GM20000 (cell line): ENCODE data around the gene EPB41L4B.

Experiments used
- DNase-seq: peaks from one replicate; pipeline ENCODE4 v3.0.0; 2012; ENCODE audit warnings: low spot score
- TF ChIP-seq, protein P1 (sequence below): IDR thresholded peaks from 2 replicates; pipeline ENCODE4 v1.5.1; 2012; ENCODE audit warnings: mild to moderate bottlenecking, control low read depth; ENCODE audit errors: extremely low read depth, missing control alignments

The EPB41L4B gene

DNA sequence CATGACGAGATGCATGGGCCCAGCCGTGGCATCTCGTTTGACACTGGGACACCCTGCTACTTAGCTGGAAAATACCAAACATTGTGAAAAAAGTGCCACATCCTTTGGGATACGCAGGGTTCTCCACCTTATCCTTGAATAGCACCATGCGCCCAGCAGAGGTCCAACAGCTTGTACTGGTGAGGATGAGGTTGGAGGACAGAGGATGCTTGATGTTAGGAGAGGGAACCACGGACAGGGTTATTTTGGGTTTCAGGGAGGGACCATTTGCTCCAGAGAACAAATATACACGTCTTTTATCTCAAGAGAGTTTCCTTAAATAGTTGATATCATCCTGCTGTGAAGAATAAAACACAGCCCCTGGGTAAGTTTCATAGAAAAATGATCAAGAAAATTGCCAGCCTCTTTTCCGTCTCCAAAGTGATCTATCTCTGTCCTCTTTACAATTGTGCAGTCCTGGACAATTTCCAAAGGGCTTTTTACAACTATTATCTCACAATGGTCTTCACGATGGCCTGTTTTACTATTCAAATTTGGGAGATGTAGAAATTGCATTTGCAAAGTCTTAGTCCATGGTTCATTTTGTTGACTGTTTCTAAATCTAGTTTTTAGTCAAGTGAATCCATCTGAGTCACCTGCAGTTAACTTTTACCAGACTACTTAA is 133.9 kb downstream of the EPB41L4B start:
- no peak for DNase-seq
- TF ChIP-seq, protein P1, sequence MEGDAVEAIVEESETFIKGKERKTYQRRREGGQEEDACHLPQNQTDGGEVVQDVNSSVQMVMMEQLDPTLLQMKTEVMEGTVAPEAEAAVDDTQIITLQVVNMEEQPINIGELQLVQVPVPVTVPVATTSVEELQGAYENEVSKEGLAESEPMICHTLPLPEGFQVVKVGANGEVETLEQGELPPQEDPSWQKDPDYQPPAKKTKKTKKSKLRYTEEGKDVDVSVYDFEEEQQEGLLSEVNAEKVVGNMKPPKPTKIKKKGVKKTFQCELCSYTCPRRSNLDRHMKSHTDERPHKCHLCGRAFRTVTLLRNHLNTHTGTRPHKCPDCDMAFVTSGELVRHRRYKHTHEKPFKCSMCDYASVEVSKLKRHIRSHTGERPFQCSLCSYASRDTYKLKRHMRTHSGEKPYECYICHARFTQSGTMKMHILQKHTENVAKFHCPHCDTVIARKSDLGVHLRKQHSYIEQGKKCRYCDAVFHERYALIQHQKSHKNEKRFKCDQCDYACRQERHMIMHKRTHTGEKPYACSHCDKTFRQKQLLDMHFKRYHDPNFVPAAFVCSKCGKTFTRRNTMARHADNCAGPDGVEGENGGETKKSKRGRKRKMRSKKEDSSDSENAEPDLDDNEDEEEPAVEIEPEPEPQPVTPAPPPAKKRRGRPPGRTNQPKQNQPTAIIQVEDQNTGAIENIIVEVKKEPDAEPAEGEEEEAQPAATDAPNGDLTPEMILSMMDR: no peak

DNA sequence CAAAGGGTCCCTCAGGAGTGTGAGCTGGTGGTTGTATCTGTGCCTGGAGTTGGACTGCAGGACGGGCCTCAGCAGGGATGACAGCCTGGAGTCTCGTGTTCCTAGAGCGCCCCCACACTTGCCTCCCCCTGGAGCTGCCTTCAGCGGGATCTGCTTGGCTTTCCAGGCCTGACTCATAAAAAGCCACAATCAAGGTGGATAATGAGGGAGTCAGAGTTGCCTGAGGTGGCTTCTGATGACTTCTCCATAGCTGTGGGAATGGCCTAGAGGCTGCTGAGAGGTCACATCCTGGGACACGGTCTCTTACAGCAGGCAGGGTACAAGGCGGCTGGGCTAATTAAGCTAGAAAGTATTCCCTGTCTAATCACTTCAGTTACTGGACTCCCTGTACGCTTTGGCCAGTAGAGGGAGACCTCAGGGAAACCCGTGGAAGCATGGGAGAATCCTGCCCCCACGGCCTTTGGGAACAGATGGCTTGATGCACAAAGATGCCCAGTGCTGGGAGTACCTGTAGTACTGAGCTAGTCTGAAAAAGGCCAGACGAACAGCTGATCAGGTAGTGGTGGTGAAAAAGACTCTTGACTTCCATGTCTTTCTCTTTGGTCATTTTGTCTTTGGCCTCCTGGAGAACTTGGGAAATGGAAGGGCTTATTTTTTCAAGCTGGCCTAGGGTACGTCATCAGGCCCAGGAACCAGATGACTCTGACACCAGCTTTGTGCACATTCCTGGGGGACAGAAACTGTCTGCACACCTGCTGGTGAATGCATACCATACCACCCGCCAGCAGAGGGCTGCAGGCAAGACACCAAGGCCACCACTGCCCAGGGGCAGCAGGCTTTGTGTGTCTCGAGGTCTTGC is 137.7 kb downstream of the EPB41L4B start:
- TF ChIP-seq, protein P1: peak; percentile 60
- DNase-seq: peak; percentile 61

DNA sequence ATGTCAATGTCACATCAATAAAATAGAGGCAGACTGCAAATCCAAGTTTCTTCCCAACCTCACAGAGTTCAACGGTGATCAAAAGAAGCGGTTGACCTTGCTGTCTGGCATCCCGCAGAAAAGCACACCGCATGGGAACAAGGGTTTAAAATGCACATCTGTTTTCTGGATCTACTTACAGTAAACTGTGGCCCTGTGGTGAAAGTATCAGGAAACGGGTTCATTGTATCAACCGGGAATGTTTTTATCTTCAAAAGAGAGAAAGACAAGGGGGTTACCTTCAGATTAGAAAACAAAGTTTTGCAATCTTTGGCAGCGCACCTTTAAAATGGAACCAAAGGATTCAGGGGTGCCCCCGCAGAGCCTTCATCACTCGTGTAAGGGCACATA is 138.3 kb downstream of the EPB41L4B start:
- TF ChIP-seq, protein P1: no peak
- no peak for DNase-seq

DNA sequence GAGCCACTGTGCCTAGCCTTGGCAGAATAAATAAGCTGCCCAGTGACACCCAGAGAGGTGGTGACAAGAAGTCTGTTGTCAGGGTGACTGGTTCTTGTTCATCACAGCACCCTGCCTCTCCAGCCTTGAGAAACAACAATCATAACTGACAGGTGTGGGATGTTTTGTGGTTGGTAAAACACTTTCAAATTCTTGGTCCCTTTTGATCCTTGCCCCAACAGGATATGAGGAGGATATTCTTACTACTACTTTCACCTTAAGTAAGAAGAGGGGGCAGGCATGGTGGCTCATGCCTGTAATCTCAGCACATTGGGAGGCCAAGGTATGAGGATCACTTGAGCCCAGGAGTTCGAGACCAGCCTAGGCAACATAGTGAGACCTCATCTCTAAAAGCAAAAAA is 139.6 kb downstream of the EPB41L4B start:
- DNase-seq: peak; percentile 51

DNA sequence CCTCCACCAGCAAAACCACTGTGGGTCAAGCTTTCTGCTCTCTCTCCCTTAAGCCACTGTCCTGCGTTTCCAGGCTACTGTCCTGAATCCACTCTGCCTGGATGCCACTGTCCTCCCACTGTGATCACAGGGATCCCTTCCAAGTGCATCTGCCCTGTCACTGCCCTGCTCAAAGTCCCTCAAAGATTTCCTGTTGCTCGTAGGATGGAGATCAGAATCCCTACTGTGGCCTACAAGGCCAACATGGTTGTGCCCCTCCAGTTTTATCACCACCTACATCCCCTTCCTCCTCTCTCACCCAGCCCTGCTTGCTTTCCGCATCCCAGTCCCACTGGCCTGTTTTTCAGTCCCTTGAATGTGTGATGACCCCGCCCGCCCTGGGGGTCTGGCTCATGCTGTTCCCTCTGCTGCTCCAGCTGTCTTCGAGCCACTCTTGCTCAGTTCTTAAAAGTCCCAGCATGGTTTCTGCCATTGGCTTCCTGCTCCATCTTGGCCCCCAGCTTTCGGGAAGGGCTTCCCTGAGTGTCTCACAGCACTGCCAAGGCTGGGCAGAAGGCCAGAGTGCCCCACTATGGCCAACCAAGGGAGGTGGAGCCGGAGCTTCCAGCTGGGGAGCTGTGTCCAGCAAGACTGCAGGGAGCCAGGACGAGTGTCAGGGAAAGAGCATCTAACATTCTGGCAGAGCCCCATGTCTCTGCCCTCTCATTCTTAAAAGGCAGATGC is 140.9 kb downstream of the EPB41L4B start:
- no peak for DNase-seq
- TF ChIP-seq, protein P1: no peak

More for the DNA sequence above, 139.6 kb downstream of the EPB41L4B start:
- TF ChIP-seq, protein P1: no peak

DNA sequence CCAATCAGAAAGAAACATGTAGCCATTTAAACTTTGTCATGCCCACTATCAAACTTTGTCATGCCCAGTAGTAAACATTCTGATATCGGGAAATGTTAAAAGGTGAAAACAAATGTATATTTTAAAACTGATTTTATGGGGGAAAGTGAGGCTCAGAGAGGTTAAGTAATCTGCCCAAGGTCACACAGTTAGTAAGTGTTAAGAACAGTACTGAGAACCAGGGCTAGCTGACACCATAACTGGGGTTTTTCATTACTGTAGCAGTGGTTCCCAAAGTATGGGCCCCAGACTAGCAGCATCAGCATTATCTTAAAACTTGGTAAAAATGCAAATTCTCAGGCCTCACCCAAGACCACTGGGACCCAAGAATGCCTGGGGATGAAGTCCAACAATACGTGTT is 143.9 kb downstream of the EPB41L4B start:
- no peak for DNase-seq
- TF ChIP-seq, protein P1: no peak

DNA sequence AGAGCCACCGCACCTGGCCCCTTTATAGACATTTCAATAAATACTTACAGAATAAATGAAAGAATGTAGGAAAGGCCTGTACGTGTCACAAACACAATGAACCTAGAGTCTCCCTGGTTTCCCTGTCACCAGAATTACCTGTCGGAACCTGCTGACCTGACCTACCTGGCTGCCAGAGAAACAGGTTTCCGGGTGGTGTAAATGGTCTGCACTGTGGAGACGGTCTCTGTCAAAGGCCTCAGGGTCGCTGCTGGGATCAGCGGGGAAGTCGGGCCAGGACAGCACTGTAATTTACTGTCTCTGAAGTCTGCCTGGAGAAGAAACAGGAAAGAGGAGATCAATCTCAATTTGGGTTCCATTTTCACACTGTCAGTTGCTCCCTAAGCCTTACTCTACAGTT is 144.5 kb downstream of the EPB41L4B start:
- no peak for DNase-seq
- TF ChIP-seq, protein P1: no peak
